Measurements from ENCODE around the gene SAMM50. TPM values are rescaled to one million over a fixed set of nuclear protein-coding genes. Genes with fewer than 3 reads are reported as not detected.

Gene SAMM50
- polyA plus RNA-seq, 4 donors = 45.4 to 66.9 (median 56.4) TPM

GRCh38 chr22:43951966-43952365 lies 3.3 kb upstream of the SAMM50 start:
- Histone ChIP-seq H3K36me3 (ENCODE audit: control insufficient read depth in 3 of 3, insufficient read depth in 2 of 3, low read depth in 1 of 3, low read length in 3 of 3) (no peaks in the 10 kb centered on the region), H3K4me1 (ENCODE audit: control insufficient read depth in 3 of 3, insufficient read depth in 2 of 3, low read depth in 1 of 3, low read length in 2 of 3) (peaks cover 0 to 8% (median 5%) of the 10 kb centered on the region in 3 donors), H3K4me3 (ENCODE audit: low read depth in 1 of 3, low read length in 3 of 3) (no peak overlapping the region), H3K27ac (ENCODE audit: low read depth in 1 of 3, low read length in 2 of 3) (no peak overlapping the region), H3K9me3 (ENCODE audit: control insufficient read depth in 2 of 2, insufficient read depth in 1 of 2, low read depth in 1 of 2, low read length in 1 of 2) (no peaks in the 10 kb centered on the region), H3K27me3 (ENCODE audit: control insufficient read depth in 3 of 3, insufficient read depth in 3 of 3, low read length in 3 of 3) (no peaks in the 10 kb centered on the region)
- DNase-seq (no peak), FAIRE-seq (no peak)
- WGBS, 3 donors = 46 to 71% (median 63%) methylated on average over 4 to 7 of the region's 7 CpGs

- peak overlapping the region in 1 of 3 donors; percentile 95 for H3K27ac ChIP-seq (ENCODE audit: low read depth in 1 of 3, low read length in 2 of 3)
- peaks cover 0 to 8% (median 5%) of the 10 kb centered on the region in 3 donors for H3K4me1 ChIP-seq (ENCODE audit: control insufficient read depth in 3 of 3, insufficient read depth in 2 of 3, low read depth in 1 of 3, low read length in 2 of 3)
- WGBS, 3 donors = 27 to 32% (median 31%) methylated on average over 7 of the region's 7 CpGs
- H3K4me3 ChIP-seq (ENCODE audit: low read depth in 1 of 3, low read length in 3 of 3) = peak overlapping the region in 2 of 3 donors; percentile 55 to 82
- H3K27me3 ChIP-seq (ENCODE audit: control insufficient read depth in 3 of 3, insufficient read depth in 3 of 3, low read length in 3 of 3) = no peaks in the 10 kb centered on the region
- H3K36me3 ChIP-seq (ENCODE audit: control insufficient read depth in 3 of 3, insufficient read depth in 2 of 3, low read depth in 1 of 3, low read length in 3 of 3) = no peaks in the 10 kb centered on the region
- FAIRE-seq = no peak
- H3K9me3 ChIP-seq (ENCODE audit: control insufficient read depth in 2 of 2, insufficient read depth in 1 of 2, low read depth in 1 of 2, low read length in 1 of 2) = no peaks in the 10 kb centered on the region
- no peak for DNase-seq
These were observed 1.1 kb upstream of the SAMM50 start for GRCh38 chr22:43953988-43954785.

- FAIRE-seq (no peak), DNase-seq (no peak)
- Histone ChIP-seq H3K27ac (ENCODE audit: low read depth in 1 of 3, low read length in 2 of 3) (peak overlapping the region; percentile 76 to 95 (median 88)), H3K27me3 (ENCODE audit: control insufficient read depth in 3 of 3, insufficient read depth in 3 of 3, low read length in 3 of 3) (no peaks in the 10 kb centered on the region), H3K4me3 (ENCODE audit: low read depth in 1 of 3, low read length in 3 of 3) (peak overlapping the region; percentile 55 to 90 (median 82)), H3K36me3 (ENCODE audit: control insufficient read depth in 3 of 3, insufficient read depth in 2 of 3, low read depth in 1 of 3, low read length in 3 of 3) (no peaks in the 10 kb centered on the region), H3K4me1 (ENCODE audit: control insufficient read depth in 3 of 3, insufficient read depth in 2 of 3, low read depth in 1 of 3, low read length in 2 of 3) (peaks cover 0 to 8% (median 5%) of the 10 kb centered on the region in 3 donors), H3K9me3 (ENCODE audit: control insufficient read depth in 2 of 2, insufficient read depth in 1 of 2, low read depth in 1 of 2, low read length in 1 of 2) (no peaks in the 10 kb centered on the region)
- 39 to 43% (median 42%) methylated on average over 17 of the region's 17 CpGs for WGBS, 3 donors
These were observed 891 bp downstream of the SAMM50 start for GRCh38 chr22:43955883-43956782.

GRCh38 chr22:43956805-43957463 lies 1.7 kb downstream of the SAMM50 start:
- FAIRE-seq (no peak), DNase-seq (no peak)
- WGBS, 3 donors = 74 to 76% (median 74%) methylated on average over 9 of the region's 9 CpGs
- Histone ChIP-seq H3K4me3 (ENCODE audit: low read depth in 1 of 3, low read length in 3 of 3) (no peak overlapping the region), H3K4me1 (ENCODE audit: control insufficient read depth in 3 of 3, insufficient read depth in 2 of 3, low read depth in 1 of 3, low read length in 2 of 3) (peaks cover 0 to 8% (median 5%) of the 10 kb centered on the region in 3 donors), H3K9me3 (ENCODE audit: control insufficient read depth in 2 of 2, insufficient read depth in 1 of 2, low read depth in 1 of 2, low read length in 1 of 2) (no peaks in the 10 kb centered on the region), H3K27me3 (ENCODE audit: control insufficient read depth in 3 of 3, insufficient read depth in 3 of 3, low read length in 3 of 3) (no peaks in the 10 kb centered on the region), H3K36me3 (ENCODE audit: control insufficient read depth in 3 of 3, insufficient read depth in 2 of 3, low read depth in 1 of 3, low read length in 3 of 3) (no peaks in the 10 kb centered on the region), H3K27ac (ENCODE audit: low read depth in 1 of 3, low read length in 2 of 3) (no peak overlapping the region)

- no peak for FAIRE-seq
- Histone ChIP-seq H3K27ac (ENCODE audit: low read depth in 1 of 3, low read length in 2 of 3) (no peak overlapping the region), H3K4me3 (ENCODE audit: low read depth in 1 of 3, low read length in 3 of 3) (no peak overlapping the region), H3K4me1 (ENCODE audit: control insufficient read depth in 3 of 3, insufficient read depth in 2 of 3, low read depth in 1 of 3, low read length in 2 of 3) (peaks cover 0 to 8% (median 5%) of the 10 kb centered on the region in 3 donors), H3K36me3 (ENCODE audit: control insufficient read depth in 3 of 3, insufficient read depth in 2 of 3, low read depth in 1 of 3, low read length in 3 of 3) (no peaks in the 10 kb centered on the region), H3K9me3 (ENCODE audit: control insufficient read depth in 2 of 2, insufficient read depth in 1 of 2, low read depth in 1 of 2, low read length in 1 of 2) (no peaks in the 10 kb centered on the region), H3K27me3 (ENCODE audit: control insufficient read depth in 3 of 3, insufficient read depth in 3 of 3, low read length in 3 of 3) (no peaks in the 10 kb centered on the region)
- 79 to 82% (median 79%) methylated on average over 11 of the region's 11 CpGs for WGBS, 3 donors
- DNase-seq = no peak
These were observed 2.6 kb downstream of the SAMM50 start for GRCh38 chr22:43957871-43958270.

GRCh38 chr22:43964314-43964857 lies 9.1 kb downstream of the SAMM50 start:
- Histone ChIP-seq H3K36me3 (ENCODE audit: control insufficient read depth in 3 of 3, insufficient read depth in 2 of 3, low read depth in 1 of 3, low read length in 3 of 3) (peaks cover 13 to 46% (median 35%) of the 10 kb centered on the region in 3 donors), H3K4me3 (ENCODE audit: low read depth in 1 of 3, low read length in 3 of 3) (no peak overlapping the region), H3K9me3 (ENCODE audit: control insufficient read depth in 2 of 2, insufficient read depth in 1 of 2, low read depth in 1 of 2, low read length in 1 of 2) (no peaks in the 10 kb centered on the region), H3K4me1 (ENCODE audit: control insufficient read depth in 3 of 3, insufficient read depth in 2 of 3, low read depth in 1 of 3, low read length in 2 of 3) (no peaks in the 10 kb centered on the region), H3K27ac (ENCODE audit: low read depth in 1 of 3, low read length in 2 of 3) (no peak overlapping the region), H3K27me3 (ENCODE audit: control insufficient read depth in 3 of 3, insufficient read depth in 3 of 3, low read length in 3 of 3) (no peaks in the 10 kb centered on the region)
- FAIRE-seq (no peak), DNase-seq (no peak)
- WGBS, 3 donors = 95 to 99% (median 96%) methylated on average over 10 of the region's 10 CpGs

- FAIRE-seq (no peak), DNase-seq (no peak)
- H3K9me3 ChIP-seq (ENCODE audit: control insufficient read depth in 2 of 2, insufficient read depth in 1 of 2, low read depth in 1 of 2, low read length in 1 of 2) = no peaks in the 10 kb centered on the region
- no peak overlapping the region for H3K4me3 ChIP-seq (ENCODE audit: low read depth in 1 of 3, low read length in 3 of 3)
- H3K27ac ChIP-seq (ENCODE audit: low read depth in 1 of 3, low read length in 2 of 3) = no peak overlapping the region
- no peaks in the 10 kb centered on the region for H3K4me1 ChIP-seq (ENCODE audit: control insufficient read depth in 3 of 3, insufficient read depth in 2 of 3, low read depth in 1 of 3, low read length in 2 of 3)
- 95 to 100% (median 95%) methylated on average over 7 of the region's 7 CpGs for WGBS, 3 donors
- peaks cover 13 to 54% (median 39%) of the 10 kb centered on the region in 3 donors for H3K36me3 ChIP-seq (ENCODE audit: control insufficient read depth in 3 of 3, insufficient read depth in 2 of 3, low read depth in 1 of 3, low read length in 3 of 3)
- no peaks in the 10 kb centered on the region for H3K27me3 ChIP-seq (ENCODE audit: control insufficient read depth in 3 of 3, insufficient read depth in 3 of 3, low read length in 3 of 3)
These were observed 11.8 kb downstream of the SAMM50 start for GRCh38 chr22:43967069-43967468.

- Histone ChIP-seq H3K27me3 (ENCODE audit: control insufficient read depth in 3 of 3, insufficient read depth in 3 of 3, low read length in 3 of 3) (no peaks in the 10 kb centered on the region), H3K9me3 (ENCODE audit: control insufficient read depth in 2 of 2, insufficient read depth in 1 of 2, low read depth in 1 of 2, low read length in 1 of 2) (no peaks in the 10 kb centered on the region), H3K4me1 (ENCODE audit: control insufficient read depth in 3 of 3, insufficient read depth in 2 of 3, low read depth in 1 of 3, low read length in 2 of 3) (no peaks in the 10 kb centered on the region), H3K4me3 (ENCODE audit: low read depth in 1 of 3, low read length in 3 of 3) (no peak overlapping the region), H3K27ac (ENCODE audit: low read depth in 1 of 3, low read length in 2 of 3) (no peak overlapping the region), H3K36me3 (ENCODE audit: control insufficient read depth in 3 of 3, insufficient read depth in 2 of 3, low read depth in 1 of 3, low read length in 3 of 3) (peaks cover 22 to 60% (median 38%) of the 10 kb centered on the region in 3 donors)
- FAIRE-seq = no peak
- no peak for DNase-seq
- WGBS, 3 donors = 97% methylated on average over 7 of the region's 7 CpGs
These were observed 13.4 kb downstream of the SAMM50 start for GRCh38 chr22:43968614-43969013.

All from small intestine (tissue), 7 donors.